ENCODE data around the gene RUNX2.

RUNX2 gene

GRCh38 chr6:45712076-45712475, 383.9 kb downstream of the RUNX2 start:
- no peaks in the 10 kb centered on the region for H3K9me3 ChIP-seq (ENCODE audit: control insufficient read depth in 1 of 2, low read length in 2 of 2)
- H3K36me3 ChIP-seq (ENCODE audit: control insufficient read depth in 1 of 2, insufficient read depth in 2 of 2, low read length in 2 of 2): no peaks in the 10 kb centered on the region
- H3K4me1 ChIP-seq (ENCODE audit: control insufficient read depth in 1 of 2, insufficient read depth in 2 of 2, low read length in 2 of 2): peaks cover 0 to 3% of the 10 kb centered on the region in 2 donors
- no peak overlapping the region for H3K4me3 ChIP-seq (ENCODE audit: low read depth in 1 of 2, low read length in 2 of 2)
- no peaks in the 10 kb centered on the region for H3K27me3 ChIP-seq (ENCODE audit: low read depth, low read length)
- no peak overlapping the region for H3K27ac ChIP-seq (ENCODE audit: low read length)

GRCh38 chr6:45712786-45713185, 384.7 kb downstream of the RUNX2 start:
- H3K36me3 ChIP-seq (ENCODE audit: control insufficient read depth in 1 of 2, insufficient read depth in 2 of 2, low read length in 2 of 2): no peaks in the 10 kb centered on the region
- H3K4me1 ChIP-seq (ENCODE audit: control insufficient read depth in 1 of 2, insufficient read depth in 2 of 2, low read length in 2 of 2): peaks cover 0 to 3% of the 10 kb centered on the region in 2 donors

More at GRCh38 chr6:45712786-45713185, 384.7 kb downstream of the RUNX2 start:
- Histone ChIP-seq H3K27ac (ENCODE audit: low read length) (no peak overlapping the region), H3K27me3 (ENCODE audit: low read depth, low read length) (no peaks in the 10 kb centered on the region), H3K9me3 (ENCODE audit: control insufficient read depth in 1 of 2, low read length in 2 of 2) (no peaks in the 10 kb centered on the region), H3K4me3 (ENCODE audit: low read depth in 1 of 2, low read length in 2 of 2) (no peak overlapping the region)

Data from muscle layer of duodenum (tissue), 2 donors.